Measurements from ENCODE around the gene LMAN1L.
"Not testable (repeated sequence)": the region's sequence is repeated elsewhere in the genome, so short reads cannot be mapped to it uniquely, and the experiment has no call there.

The LMAN1L gene

DNA sequence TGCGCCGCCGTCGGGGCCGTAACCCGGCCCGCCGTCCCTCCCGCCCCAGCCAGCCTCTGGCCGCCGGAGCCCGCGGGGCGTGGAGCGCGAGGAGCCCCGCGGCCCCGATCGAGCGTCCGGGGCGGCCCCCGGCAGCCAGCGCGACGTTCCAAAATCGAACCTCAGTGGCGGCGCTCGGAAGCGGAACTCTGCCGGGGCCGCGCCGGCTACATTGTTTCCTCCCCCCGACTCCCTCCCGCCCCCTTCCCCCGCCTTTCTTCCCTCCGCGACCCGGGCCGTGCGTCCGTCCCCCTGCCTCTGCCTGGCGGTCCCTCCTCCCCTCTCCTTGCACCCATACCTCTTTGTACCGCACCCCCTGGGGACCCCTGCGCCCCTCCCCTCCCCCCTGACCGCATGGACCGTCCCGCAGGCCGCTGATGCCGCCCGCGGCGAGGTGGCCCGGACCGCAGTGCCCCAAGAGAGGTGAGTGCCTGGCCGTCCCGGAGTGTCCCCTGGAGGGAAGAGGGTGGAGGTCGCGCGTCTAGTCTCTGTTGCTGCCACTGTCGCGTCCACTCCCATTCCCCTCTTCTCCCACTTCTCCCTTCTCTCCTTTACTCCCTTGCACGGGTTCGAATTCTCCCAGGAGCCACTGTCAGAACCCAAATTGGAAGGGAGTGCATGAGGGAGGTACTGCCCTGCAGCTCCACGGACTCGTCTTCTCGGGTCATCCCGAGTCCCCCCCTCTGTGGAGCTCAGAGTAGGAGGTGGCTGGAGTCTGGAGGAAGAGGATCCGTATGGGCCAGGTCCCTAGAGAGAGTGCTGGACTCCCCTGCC, 30.2 kb upstream of the LMAN1L start:
- DNase-seq (ENCODE audit: low read depth in 2 of 2) = peak in 1 of 2 donors; percentile 22
- TF ChIP-seq, protein P1, sequence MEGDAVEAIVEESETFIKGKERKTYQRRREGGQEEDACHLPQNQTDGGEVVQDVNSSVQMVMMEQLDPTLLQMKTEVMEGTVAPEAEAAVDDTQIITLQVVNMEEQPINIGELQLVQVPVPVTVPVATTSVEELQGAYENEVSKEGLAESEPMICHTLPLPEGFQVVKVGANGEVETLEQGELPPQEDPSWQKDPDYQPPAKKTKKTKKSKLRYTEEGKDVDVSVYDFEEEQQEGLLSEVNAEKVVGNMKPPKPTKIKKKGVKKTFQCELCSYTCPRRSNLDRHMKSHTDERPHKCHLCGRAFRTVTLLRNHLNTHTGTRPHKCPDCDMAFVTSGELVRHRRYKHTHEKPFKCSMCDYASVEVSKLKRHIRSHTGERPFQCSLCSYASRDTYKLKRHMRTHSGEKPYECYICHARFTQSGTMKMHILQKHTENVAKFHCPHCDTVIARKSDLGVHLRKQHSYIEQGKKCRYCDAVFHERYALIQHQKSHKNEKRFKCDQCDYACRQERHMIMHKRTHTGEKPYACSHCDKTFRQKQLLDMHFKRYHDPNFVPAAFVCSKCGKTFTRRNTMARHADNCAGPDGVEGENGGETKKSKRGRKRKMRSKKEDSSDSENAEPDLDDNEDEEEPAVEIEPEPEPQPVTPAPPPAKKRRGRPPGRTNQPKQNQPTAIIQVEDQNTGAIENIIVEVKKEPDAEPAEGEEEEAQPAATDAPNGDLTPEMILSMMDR (IDR thresholded peaks at IDR 0.05; ENCODE audit: low read depth, low read length) = no peak
- peak overlapping the region; percentile 78 to 86 for H3K4me3 ChIP-seq (replicated peaks in 1 of 2; ENCODE audit: low read depth in 2 of 2, low read length in 2 of 2)

DNA sequence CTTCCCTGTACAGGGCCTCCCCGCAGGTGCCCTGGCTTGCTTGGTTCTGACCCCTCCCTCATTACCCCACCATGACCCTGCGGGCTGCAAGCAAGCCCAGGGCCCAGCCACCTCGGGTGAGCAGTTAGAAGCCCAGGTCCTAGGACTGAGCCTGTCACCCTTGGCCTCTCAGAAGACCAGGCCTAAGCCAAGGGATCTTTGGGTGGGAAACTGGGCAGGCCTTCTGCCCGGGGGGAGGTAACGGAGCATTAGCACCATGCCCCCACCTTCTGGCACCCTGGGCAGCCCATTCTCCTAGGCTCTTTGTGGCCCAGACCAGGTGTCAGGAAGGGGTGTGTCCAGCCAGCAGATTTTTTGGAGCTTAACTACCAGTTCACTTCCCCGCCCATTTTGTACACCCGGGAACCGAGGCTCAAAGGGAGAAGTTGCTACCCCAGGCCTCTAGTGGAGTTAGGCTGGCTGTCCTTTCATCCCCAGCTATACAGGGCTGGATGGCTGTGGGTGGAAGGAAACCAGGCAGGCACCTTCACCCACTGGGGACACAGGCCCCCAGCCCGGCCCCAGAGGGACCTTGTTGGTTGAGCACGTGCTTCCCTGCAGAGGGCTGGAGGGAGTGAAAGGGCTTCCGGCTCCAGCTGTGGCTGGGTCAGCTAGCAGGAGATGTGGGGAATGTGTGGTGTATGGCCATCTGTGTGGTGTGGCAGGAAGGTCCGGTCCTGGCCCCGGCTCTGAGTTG, 29.4 kb upstream of the LMAN1L start:
- TF ChIP-seq, protein P1 (IDR thresholded peaks at IDR 0.05; ENCODE audit: low read depth, low read length) = no peak
- peak overlapping the region; percentile 78 to 86 for H3K4me3 ChIP-seq (replicated peaks in 1 of 2; ENCODE audit: low read depth in 2 of 2, low read length in 2 of 2)
- peak; percentile 41 to 43 for DNase-seq (ENCODE audit: low read depth in 2 of 2)

DNA sequence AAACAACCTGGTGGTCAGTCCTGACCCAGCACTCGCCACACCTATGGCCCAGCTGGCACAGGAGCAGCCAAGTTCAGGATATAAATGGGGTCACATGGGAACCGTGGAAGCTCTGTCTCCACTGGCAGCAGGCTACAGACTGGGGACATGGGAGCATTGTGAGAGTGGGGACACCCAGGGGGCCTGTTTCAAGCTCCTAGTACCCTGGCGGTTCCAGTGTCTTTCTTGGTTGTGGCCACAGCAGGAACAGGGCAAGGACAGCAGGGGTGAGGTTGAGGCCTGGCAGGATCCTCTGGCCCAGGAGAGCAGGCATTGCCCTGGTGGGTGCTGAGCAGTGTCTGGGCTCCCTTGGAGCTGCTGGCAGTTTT, 28.8 kb upstream of the LMAN1L start:
- peak overlapping the region; percentile 78 to 86 for H3K4me3 ChIP-seq (replicated peaks in 1 of 2; ENCODE audit: low read depth in 2 of 2, low read length in 2 of 2)
- DNase-seq (ENCODE audit: low read depth in 2 of 2) = no peak
- TF ChIP-seq, protein P1 (IDR thresholded peaks at IDR 0.05; ENCODE audit: low read depth, low read length) = no peak

- TF ChIP-seq, protein P1 (IDR thresholded peaks at IDR 0.05; ENCODE audit: low read depth, low read length) = no peak
- DNase-seq (ENCODE audit: low read depth in 2 of 2) = no peak
- H3K4me3 ChIP-seq (replicated peaks in 1 of 2; ENCODE audit: low read depth in 2 of 2, low read length in 2 of 2) = no peak overlapping the region
Observed at GRCh38 chr15:74784426-74785193, 28.0 kb upstream of the LMAN1L start.

DNA sequence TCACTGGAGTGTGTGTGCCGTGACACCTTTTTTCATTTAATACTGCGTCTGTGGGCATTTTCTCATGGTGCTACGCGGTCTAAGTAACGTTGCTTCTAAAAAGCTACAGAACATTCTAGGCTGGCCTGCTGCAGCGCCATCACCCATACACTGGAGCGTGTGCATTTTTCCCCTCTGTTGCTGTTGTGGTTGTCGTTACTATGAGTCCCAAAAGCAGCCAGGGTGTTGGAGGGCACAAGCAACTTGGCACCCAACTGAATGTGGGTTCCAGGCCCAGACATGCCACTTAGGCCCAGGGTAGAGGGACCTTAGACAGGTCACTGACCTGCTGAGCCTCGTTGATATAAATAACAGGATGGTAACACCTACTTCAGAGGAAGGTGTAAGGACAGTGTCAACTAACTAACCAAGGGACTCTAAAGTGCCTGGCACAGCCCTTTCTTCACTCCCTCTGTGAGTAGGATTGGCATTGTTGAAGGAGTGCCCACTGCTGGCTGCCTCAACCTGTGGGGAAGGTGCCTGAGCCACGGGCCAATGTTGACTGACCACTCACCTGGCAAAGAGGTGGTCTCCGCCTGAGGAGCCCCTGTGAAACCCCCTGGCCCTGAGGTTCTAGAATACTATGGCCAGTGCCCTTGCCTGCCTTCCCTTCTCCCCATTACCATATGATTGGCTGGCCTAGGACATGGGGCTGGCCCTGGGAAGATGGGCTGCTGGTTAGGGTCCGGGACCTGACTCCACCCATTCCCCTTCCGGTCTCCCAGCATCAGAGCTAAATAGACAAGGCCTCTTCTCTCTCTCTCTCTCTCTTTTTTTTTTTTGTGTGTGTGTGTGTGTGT, 27.2 kb upstream of the LMAN1L start:
- no peak for DNase-seq (ENCODE audit: low read depth in 2 of 2)

DNA sequence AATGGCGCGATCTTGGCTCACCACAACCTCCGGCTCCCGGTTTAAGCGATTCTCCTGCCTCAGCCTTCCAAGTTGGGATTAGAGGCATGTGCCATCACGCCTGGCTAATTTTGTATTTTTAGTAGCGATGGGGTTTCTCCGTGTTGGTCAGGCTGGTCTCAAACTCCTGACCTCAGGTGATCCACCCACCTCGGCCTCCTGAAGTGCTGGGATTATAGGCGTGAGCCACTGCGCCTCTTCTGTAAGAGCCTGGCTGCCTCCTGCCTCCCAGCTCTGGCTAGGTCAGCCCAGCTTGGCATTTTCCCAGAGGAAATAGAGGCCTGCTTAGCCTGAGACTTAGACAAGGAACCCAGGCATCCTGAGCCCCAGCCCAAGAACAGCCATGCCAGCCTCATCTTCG, 26.6 kb upstream of the LMAN1L start:
- DNase-seq (ENCODE audit: low read depth in 2 of 2); H3K4me3 ChIP-seq (replicated peaks in 1 of 2; ENCODE audit: low read depth in 2 of 2, low read length in 2 of 2): not testable (repeated sequence)

More for the DNA sequence above, 27.2 kb upstream of the LMAN1L start:
- TF ChIP-seq, protein P1 (IDR thresholded peaks at IDR 0.05; ENCODE audit: low read depth, low read length) = no peak
- no peak overlapping the region for H3K4me3 ChIP-seq (replicated peaks in 1 of 2; ENCODE audit: low read depth in 2 of 2, low read length in 2 of 2)

Data from cardiac fibroblast (primary cell).